Spinal cord (tissue), 10 donors: ENCODE results near the gene NAA35. TPM values are rescaled to one million over a fixed set of nuclear protein-coding genes. Genes with fewer than 3 reads are reported as not detected.
"Not testable (repeated sequence)": the region's sequence is repeated elsewhere in the genome, so short reads cannot be mapped to it uniquely, and the experiment has no call there.

Source experiments
- DNase-seq, 6 donors: peaks; one replicate each; pipeline versions ENCODE4 v3.0.0 to v3.0.0-alpha.2; 2013 to 2015; ENCODE audit warnings: low spot score in 6 of 6, low read depth in 4 of 6
- H3K27ac ChIP-seq: one replicate; pipeline ENCODE4 v1.5.1; 2013; ENCODE audit warnings: low read depth, low read length, control low read depth
- H3K27me3 ChIP-seq: one replicate; pipeline ENCODE4 v1.6.1; 2013; ENCODE audit warnings: low read length; ENCODE audit not compliant: control insufficient read depth, insufficient read depth
- H3K36me3 ChIP-seq: one replicate; pipeline ENCODE4 v1.6.1; 2013; ENCODE audit warnings: low read length; ENCODE audit not compliant: control insufficient read depth, insufficient read depth
- H3K4me1 ChIP-seq: one replicate; pipeline ENCODE4 v1.6.1; 2013; ENCODE audit warnings: low read length; ENCODE audit not compliant: control insufficient read depth, insufficient read depth
- H3K4me3 ChIP-seq: one replicate; pipeline ENCODE4 v1.5.1; 2013; ENCODE audit warnings: low read depth, low read length, control low read depth
- H3K9me3 ChIP-seq: one replicate; pipeline ENCODE4 v1.6.1; 2013; ENCODE audit warnings: low read length; ENCODE audit not compliant: control insufficient read depth, insufficient read depth
- WGBS: methylation state at CpG from one replicate; pipeline ENCODE4 v1.1.5; 2013; ENCODE audit warnings: missing lambda C conversion rate; ENCODE audit not compliant: insufficient coverage; 5-methylcytosine and 5-hydroxymethylcytosine counted together
- polyA plus RNA-seq, 2 donors: library from polyadenylated mRNA; unstranded; fragments of 120-200 nt; gene quantifications; one replicate each; pipeline ENCODE4 v1.2.1, GENCODE V29; 2013; ENCODE audit not compliant: insufficient read length in 2 of 2
- total RNA-seq, 2 donors: library from RNA; depleted of rRNA in 1 of 2; stranded (reverse); fragments of 120-200 nt in 1 of 2; fragments of >200 nt in 1 of 2; gene quantifications; one replicate each; pipeline versions ENCODE4 v1.2.3 to v1.2.4, GENCODE V29; 2013 to 2014
- donor health status: healthy.

Gene NAA35
- total and polyA plus RNA-seq, 4 donors: 24.9 to 44.2 (median 33.6) TPM

DNA sequence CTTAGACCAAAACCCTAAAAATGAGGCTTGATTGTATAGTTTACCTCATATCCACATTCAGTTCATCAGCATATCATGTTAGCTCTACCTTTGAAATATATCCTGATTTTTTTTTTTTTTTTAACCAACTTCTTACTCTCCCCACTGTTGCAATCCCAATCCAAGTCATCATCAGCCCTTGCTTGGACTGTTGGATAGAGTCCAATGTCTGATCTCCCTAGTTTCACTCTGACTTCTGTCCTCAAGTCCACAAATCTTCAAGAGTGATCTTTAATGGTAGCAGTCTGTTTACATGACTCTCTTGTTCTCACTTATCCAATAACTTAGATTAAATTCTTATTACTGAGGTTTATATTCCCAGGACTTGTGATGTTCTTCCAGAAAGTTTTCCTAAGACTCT is 30.8 kb downstream of the NAA35 start:
- H3K27me3 ChIP-seq: no peaks in the 10 kb centered on the region
- H3K27ac ChIP-seq: no peak overlapping the region
- peaks cover 12% of the 10 kb centered on the region for H3K36me3 ChIP-seq

DNA sequence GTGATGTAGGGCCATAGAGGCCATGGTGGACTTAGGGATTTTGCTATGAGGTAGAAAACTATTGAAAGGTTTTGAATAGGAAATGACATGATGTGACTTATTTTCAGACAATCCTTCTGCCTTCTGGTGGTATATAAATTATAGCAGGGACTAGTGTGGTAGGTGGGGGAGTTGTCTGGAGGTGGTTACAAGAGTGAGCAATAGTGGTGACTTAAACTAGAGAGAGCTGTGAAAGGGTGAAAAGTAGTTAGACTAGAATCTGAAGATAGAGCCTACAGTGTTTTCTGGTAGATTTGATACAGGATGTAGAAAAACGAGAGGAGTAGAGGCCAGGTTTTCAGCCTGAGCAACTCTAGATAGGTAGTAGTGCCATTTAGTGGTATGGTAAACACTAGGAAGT is 32.3 kb downstream of the NAA35 start:
- no peaks in the 10 kb centered on the region for H3K9me3 ChIP-seq
- no peak for DNase-seq
- 64% methylated on average over 1 of the region's 1 CpG for WGBS
- peaks cover 9% of the 10 kb centered on the region for H3K36me3 ChIP-seq
- H3K27me3 ChIP-seq: no peaks in the 10 kb centered on the region
- H3K4me1 ChIP-seq: no peaks in the 10 kb centered on the region
- no peak overlapping the region for H3K27ac ChIP-seq
- H3K4me3 ChIP-seq: no peak overlapping the region

More for the DNA sequence above, 30.8 kb downstream of the NAA35 start:
- no peaks in the 10 kb centered on the region for H3K9me3 ChIP-seq
- H3K4me1 ChIP-seq: no peaks in the 10 kb centered on the region
- H3K4me3 ChIP-seq: no peak overlapping the region
- no peak for DNase-seq

DNA sequence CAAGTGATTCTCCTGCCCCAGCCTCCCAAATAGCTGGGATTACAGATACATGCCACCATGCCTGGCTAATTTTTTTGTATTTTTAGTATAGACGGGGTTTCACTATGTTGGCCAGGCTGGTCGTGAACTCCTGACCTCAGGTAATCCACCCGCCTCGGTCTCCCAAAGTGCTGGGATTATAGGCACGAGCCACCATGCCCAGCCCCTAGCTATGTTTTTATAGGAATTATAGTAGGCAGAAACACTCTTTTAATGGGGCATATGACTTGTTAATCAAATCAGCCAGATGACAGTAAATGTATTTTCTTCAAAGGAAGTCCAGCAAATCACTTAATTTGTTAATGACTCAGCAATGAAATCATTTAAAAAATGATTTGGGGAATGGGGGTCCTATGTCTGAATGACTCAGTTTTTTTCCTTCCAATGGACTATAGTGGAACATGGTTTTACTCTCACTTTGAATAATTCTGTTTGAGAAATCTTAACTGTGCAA is 33.2 kb downstream of the NAA35 start:
- no CpG with 5 or more reads among the region's 5 CpGs for WGBS
- H3K9me3 ChIP-seq, DNase-seq, H3K27me3 ChIP-seq, H3K36me3 ChIP-seq, H3K4me3 ChIP-seq, H3K27ac ChIP-seq, H3K4me1 ChIP-seq: not testable (repeated sequence)

DNA sequence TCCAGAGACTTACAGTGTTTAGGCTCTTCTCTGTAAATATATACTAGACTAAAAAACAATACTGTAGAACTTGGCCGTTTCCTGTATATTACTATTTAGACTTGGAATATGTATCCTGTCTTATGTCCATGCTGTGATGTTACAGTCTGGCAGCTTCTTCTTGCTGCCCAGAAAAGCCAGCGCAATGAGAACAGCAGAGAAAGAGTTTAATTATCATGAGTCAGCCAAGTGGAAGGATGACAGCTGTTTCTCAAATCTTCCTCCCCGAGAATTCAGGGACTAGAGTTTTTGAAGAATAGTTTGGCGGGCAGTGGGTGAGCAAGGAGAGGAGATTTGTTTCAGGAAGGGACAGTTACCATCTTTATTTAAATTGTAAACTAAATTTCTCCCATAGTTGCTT is 37.5 kb downstream of the NAA35 start:
- 40% methylated on average over 1 of the region's 4 CpGs for WGBS
- Histone ChIP-seq H3K4me1 (no peaks in the 10 kb centered on the region), H3K27ac (no peak overlapping the region), H3K36me3 (peaks cover 3% of the 10 kb centered on the region), H3K4me3 (no peak overlapping the region), H3K27me3 (no peaks in the 10 kb centered on the region), H3K9me3 (no peaks in the 10 kb centered on the region)
- peak in 2 of 6 donors; percentile 50 to 51 for DNase-seq

DNA sequence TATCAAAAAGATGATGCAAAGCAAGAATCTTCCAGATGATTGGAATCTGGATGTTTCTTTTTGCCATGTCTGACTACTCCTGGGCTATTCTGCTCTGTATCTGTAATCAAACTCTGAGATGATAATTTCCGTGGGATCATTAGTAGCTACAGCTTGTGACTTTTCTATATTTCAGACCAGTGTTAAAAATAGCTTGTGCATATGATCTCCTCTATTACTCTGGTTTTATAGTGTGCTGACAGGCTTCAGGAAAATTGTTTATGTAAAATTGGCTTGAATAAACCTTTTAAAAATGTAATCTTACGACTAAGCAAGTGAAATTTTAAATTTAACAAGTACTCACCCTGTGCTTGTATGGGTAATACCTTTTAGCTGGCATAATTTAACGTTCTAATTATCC is 40.4 kb downstream of the NAA35 start:
- Histone ChIP-seq H3K27ac (no peak overlapping the region), H3K36me3 (peaks cover 6% of the 10 kb centered on the region), H3K27me3 (no peaks in the 10 kb centered on the region), H3K4me3 (no peak overlapping the region), H3K9me3 (no peaks in the 10 kb centered on the region), H3K4me1 (no peaks in the 10 kb centered on the region)
- no CpG with 5 or more reads among the region's 3 CpGs for WGBS
- peak in 1 of 6 donors; percentile 33 for DNase-seq

DNA sequence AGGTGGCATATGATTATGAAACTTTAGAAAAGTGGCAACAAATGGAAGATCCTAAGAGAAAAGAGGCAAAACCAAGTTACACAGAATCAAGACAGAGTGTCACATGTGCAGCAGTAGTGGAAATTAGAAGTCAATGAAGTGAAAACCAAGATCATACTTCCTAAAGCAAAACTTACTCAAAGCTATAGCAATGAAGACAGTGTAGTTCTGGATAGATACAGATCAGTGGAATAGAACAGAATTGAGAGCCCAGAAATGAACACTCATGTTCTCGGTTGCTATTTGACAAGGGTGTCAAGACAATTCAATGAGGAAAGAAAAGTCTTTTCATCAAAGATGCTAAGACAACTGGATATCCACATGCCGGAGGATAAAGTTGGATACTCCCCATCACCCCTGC is 43.5 kb downstream of the NAA35 start:
- H3K4me1 ChIP-seq: no peaks in the 10 kb centered on the region
- no peak for DNase-seq
- H3K9me3 ChIP-seq: no peaks in the 10 kb centered on the region
- peaks cover 9% of the 10 kb centered on the region for H3K36me3 ChIP-seq
- no peak overlapping the region for H3K4me3 ChIP-seq
- no peaks in the 10 kb centered on the region for H3K27me3 ChIP-seq
- no peak overlapping the region for H3K27ac ChIP-seq
- 100% methylated on average over 1 of the region's 2 CpGs for WGBS

DNA sequence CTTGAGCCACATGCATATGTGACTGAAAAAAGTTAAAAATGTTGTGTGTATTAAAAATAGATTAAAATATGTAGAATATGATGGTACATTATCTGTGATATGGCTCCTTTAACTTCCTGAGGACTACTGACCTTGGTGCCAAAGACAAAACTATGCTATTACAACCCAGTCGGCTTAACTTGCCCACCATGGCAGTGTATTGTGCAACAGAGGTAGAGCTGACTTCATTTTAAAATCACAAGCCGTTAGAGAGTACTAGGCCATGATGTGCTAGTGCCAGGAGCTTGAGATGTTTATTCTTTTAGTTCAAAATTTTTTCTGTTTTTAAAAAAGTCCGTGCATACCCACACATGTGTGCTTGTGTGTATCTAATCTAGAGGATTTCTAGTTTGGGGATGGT is 46.3 kb downstream of the NAA35 start:
- no peak overlapping the region for H3K4me3 ChIP-seq
- DNase-seq: no peak
- WGBS: no CpG with 5 or more reads among the region's 3 CpGs
- no peaks in the 10 kb centered on the region for H3K4me1 ChIP-seq
- no peak overlapping the region for H3K27ac ChIP-seq
- H3K36me3 ChIP-seq: peaks cover 11% of the 10 kb centered on the region
- no peaks in the 10 kb centered on the region for H3K27me3 ChIP-seq
- H3K9me3 ChIP-seq: no peaks in the 10 kb centered on the region

DNA sequence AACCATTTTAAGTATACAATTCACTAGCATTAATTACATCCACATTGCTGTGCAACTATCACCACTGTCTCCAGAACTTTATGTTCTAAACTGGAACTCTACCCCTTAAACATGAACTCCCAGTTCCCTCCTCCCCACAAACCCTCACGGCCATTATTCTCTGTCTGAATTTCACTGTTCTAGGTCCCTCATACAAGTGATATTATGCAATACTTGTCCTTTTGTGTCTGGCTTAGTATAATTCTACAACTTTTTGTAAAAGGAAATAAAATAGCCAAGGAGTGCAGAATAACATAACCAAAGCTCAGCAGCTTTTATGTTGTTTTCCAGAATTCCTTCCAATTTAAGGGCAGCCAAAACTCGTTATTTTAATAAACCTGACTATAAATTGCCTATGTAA is 53.2 kb downstream of the NAA35 start:
- no CpG with 5 or more reads among the region's 2 CpGs for WGBS
- no peaks in the 10 kb centered on the region for H3K9me3 ChIP-seq
- no peaks in the 10 kb centered on the region for H3K4me1 ChIP-seq
- DNase-seq: no peak
- peaks cover 17% of the 10 kb centered on the region for H3K36me3 ChIP-seq
- no peak overlapping the region for H3K4me3 ChIP-seq
- H3K27ac ChIP-seq: no peak overlapping the region
- no peaks in the 10 kb centered on the region for H3K27me3 ChIP-seq

DNA sequence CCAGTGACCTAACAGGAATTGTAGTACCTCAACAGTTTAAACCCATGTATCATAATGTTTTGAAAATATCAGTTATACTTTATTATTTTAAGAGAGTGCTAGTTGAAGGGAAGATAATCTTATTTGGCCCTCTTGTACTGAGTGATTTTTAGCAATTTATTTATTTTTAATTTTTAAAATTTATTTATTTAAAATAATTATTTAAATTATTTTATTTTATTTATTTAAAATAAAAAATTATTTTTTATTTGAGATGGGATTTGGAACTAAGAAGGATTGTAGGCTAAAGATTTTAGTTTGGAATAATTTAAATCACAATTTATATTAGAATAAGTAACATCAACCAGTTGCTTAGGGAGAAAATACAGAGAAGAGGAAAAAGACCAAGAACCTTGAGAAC is 54.2 kb downstream of the NAA35 start:
- Histone ChIP-seq H3K36me3 (peaks cover 17% of the 10 kb centered on the region), H3K4me1 (no peaks in the 10 kb centered on the region), H3K4me3 (no peak overlapping the region), H3K27ac (no peak overlapping the region), H3K27me3 (no peaks in the 10 kb centered on the region), H3K9me3 (no peaks in the 10 kb centered on the region)
- no peak for DNase-seq

DNA sequence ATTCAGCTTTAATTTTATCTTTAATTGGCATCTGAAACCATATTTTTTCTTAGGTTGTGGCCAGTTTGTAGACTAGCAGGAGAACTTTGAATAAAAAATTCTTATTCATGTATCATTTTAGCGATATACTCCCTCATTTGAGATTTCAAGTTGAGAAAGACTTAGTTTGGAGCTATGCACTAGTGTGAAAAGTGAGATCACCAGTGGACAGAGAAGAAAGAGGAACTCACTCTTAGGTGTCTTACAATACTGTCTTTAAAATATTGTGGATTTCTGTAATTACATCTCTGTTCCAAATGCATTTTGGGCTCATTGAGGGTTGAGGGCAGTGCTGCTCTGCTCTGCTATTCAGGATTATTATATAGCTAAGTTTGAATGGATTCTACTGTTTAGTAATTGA is 54.7 kb downstream of the NAA35 start:
- DNase-seq: no peak
- no peak overlapping the region for H3K27ac ChIP-seq
- no peak overlapping the region for H3K4me3 ChIP-seq
- H3K4me1 ChIP-seq: no peaks in the 10 kb centered on the region
- no peaks in the 10 kb centered on the region for H3K27me3 ChIP-seq
- peaks cover 3% of the 10 kb centered on the region for H3K9me3 ChIP-seq
- no CpG with 5 or more reads among the region's 1 CpG for WGBS
- peaks cover 19% of the 10 kb centered on the region for H3K36me3 ChIP-seq
